Smooth muscle cell of the pulmonary artery (primary cell): ENCODE data around the gene GRHPR. TPM values are rescaled to one million over a fixed set of nuclear protein-coding genes. Genes with fewer than 3 reads are reported as not detected.

Experiments
- total RNA-seq: library from RNA; depleted of rRNA; stranded (reverse); fragments of >200 nt; gene quantifications from 2 replicates; pipeline ENCODE4 v1.2.3, GENCODE V29; 2014

The GRHPR gene
- total RNA-seq, result 106 and 124 TPM in 2 replicates

DNA sequence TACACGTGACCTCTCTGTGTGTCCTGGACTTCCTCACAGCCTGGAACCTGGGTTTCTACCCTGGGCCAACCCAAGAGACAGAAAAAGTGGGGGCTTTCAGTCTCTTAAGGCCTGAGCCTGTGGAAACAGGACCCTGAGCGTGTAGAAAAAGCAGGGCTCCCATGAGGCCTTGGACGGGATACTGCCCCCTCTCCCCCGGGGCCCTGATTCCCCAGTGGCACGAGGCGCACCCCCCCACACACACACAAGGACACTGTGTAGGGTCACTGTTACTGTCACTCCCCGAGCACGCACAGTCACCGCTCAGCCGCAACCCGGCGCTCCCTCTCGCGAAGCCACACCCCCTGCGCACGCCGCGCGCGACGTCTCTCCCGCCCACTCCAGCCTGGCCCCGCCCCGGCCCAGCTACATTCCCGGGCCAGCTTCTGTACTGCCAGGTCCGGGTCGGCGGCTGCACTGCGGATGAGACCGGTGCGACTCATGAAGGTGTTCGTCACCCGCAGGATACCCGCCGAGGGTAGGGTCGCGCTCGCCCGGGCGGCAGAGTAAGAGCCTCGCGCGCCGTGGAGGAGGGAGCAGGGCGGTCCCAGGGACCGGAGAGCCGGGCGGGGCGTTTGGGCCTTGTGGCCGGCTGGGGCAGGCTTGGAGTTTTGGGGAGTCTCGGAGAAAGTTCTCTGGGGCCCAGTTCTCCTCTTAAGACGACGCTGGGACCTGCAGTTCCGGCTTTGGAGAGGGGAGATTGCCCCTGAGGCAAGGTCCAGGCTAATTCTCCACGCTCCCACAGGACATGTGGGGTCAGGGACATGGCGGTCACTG, at the start of gene GRHPR:
Gene GRHPR (plus strand): TSS at position 408 of the 816 bp plus-strand sequence. CDS start 55 bp downstream, at position 463.

DNA sequence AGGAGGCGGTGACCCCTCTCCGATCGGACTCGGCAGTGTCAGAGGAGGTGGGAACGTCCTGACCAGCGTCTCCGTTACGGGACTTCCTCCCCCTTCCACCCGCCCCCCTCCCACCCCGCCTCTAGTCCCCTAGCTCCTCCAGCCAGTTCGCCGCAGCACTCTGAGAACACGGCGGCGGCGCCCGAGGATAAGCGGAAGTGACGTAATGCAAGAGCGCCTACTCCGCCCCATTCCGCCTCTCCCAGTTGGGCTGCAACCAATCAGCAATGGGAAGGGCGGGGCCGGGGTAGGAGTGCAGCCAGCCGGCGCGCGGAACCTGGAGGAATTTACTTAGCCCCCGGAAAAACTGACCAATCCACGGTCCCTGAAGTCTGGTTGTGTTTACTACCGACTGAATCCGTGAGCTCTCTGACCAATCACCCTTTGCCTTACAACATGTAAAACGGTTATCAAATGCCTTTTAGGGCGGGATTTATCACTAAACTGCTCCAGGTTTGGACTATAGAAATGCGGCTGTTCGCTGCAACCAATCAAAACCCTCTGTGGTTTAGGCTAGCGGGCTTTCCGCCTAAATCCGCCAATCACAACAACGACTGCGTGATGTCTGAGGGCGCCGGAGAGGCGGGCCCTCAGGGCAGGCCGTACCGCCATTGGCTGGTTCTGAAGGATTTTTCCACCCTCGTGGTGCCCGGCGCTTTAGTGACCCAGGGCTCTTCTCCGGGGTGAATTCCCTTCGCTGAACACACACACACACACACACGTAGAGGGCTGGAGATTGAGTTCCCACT, 42.9 kb downstream of the GRHPR start, which contains the start of gene ZBTB5:
Gene ZBTB5 (minus strand): TSS at position 202 of the 788 bp plus-strand sequence. CDS start 22,899 bp downstream, outside the sequence.

DNA sequence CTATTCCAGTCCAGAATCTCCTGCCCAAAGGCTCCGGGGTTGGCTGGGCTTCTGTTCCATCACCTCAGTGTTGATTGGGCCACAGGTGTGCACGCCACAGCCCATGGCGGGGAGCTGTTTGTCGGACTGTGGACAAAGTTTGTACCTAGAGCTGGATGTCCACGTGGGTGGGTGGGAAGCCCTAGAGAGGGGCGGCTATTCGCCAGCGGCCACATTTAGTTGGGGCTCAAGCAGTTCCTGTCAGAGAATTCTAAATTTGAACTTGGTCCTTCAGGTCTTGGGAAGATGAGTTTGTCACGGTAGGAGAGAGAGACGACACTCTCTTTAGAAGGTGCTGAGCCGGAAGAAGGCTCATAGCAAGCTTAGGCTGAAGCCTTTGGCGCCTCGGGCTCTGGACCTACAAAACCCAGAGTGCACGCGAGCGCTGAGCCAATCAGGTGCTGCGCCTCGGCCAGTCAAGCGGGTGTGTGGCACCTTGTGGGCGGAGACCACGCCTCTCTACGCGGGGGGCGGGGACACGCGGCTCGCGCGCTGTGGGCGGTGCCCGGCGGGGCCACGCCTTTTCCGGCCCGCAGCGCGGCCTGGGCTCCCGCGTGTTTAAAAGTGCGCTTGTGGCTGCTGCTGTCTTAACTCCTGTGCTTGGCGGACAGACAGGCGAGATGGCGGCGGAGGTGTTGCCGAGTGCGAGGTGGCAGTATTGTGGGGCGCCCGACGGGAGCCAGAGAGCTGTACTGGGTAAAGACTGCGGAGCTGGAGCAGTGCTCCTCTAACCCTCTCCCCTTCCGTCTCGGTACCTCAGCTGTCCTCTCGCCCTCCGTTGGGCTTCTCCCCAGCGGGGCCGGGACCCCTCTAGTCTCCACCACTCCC, 63.1 kb downstream of the GRHPR start, which contains the start of gene POLR1E:
Gene POLR1E (plus strand): TSS at position 560 of the 867 bp plus-strand sequence. CDS start 100 bp downstream, at position 660.

Other genes starting within 250 kb of the GRHPR start
- 10.2 and 10.7 TPM in 2 replicates for gene ZBTB5, start 42.8 kb downstream of the GRHPR start, total RNA-seq
- 23.1 and 26.6 TPM in 2 replicates for gene POLR1E, start 63.3 kb downstream of the GRHPR start, total RNA-seq
- 19.7 and 19.8 TPM in 2 replicates for gene FBXO10, start 153.7 kb downstream of the GRHPR start, total RNA-seq
- 107 and 116 TPM in 2 replicates for gene TOMM5, start 169.9 kb downstream of the GRHPR start, total RNA-seq
- not detected in 2 replicates for gene FRMPD1, start 228.3 kb downstream of the GRHPR start, total RNA-seq